HepG2 (cell line): ENCODE measurements around the gene CTNNBL1. TPM values are rescaled to one million over a fixed set of nuclear protein-coding genes. Genes with fewer than 3 reads are reported as not detected.

Experiments
- ATAC-seq: fragments of 200-7000 bp; cut with Tn5 transposase; 3 replicates; pipeline ENCODE4 v1.9.1; 2020; ENCODE audit warnings: mild to moderate bottlenecking, moderate library complexity
- BruUV-seq: library from RNA; stranded (reverse); fragments of 400-500 nt; replicated peaks from 2 replicates; lab custom pipeline; 2021; lab: Mats Ljungman, UMichigan
- CTCF ChIA-PET: fragments of 300-600 bp; formaldehyde crosslinking; extraction: SDS; loops from one replicate; lab custom pipeline; 2021; ENCODE audit warnings: low total read pairs, inconsistent platforms, low intra/inter-chr PET ratio; lab: Yijun Ruan, JAX
- POLR2A ChIA-PET: fragments of 350-600 bp; sonication (Branson Sonifier 250); formaldehyde crosslinking; loops from one replicate; lab custom pipeline; 2020; ENCODE audit warnings: antibody characterized with exemption, inconsistent platforms; lab: Yijun Ruan, JAX
- DNase-seq: peaks from one replicate; pipeline ENCODE4 v3.0.0-alpha.2; 2015; ENCODE audit warnings: low spot score
- FAIRE-seq: peaks from 3 replicates; lab custom pipeline; 2011; peaks lifted over from hg19 to GRCh38; lab: Jason Lieb, UNC
- H2AFZ ChIP-seq: one replicate; pipeline ENCODE4 v1.6.1; 2011; ENCODE audit warnings: low read length, inconsistent platforms
- H3K27ac ChIP-seq: fragments of 300-600 bp; 3 replicates; pipeline ENCODE4 v1.8.0; 2011; ENCODE audit warnings: mixed run types, mild to moderate bottlenecking, mixed read lengths, low read length, inconsistent platforms; ENCODE audit not compliant: insufficient read depth; ENCODE audit errors: extremely low read length
- H3K27me3 ChIP-seq, 2 experiments: fragments of 200-600 bp in 1 of 2; 2 replicates in 1 of 2; 3 replicates in 1 of 2; pipeline versions ENCODE4 v1.6.0 to v1.8.0; 2011; ENCODE audit warnings: low read length in 2 of 2, mild to moderate bottlenecking in 2 of 2, moderate library complexity in 2 of 2, inconsistent platforms in 1 of 2; ENCODE audit not compliant: insufficient read depth in 2 of 2, control insufficient read depth in 1 of 2
- H3K36me3 ChIP-seq, 2 experiments: fragments of 200-600 bp in 1 of 2; replicated peaks in 1 of 2; 2 replicates in 1 of 2; 3 replicates in 1 of 2; pipeline versions ENCODE4 v1.5.1 to v1.8.0; 2011; ENCODE audit warnings: low read length in 2 of 2, inconsistent platforms in 1 of 2; ENCODE audit not compliant: insufficient read depth in 2 of 2, control insufficient read depth in 1 of 2
- H3K4me1 ChIP-seq: 2 replicates; pipeline ENCODE4 v1.5.1; 2012; ENCODE audit warnings: low read length, inconsistent platforms; ENCODE audit not compliant: insufficient read depth
- H3K4me2 ChIP-seq: 2 replicates; pipeline ENCODE4 v1.6.0; 2011; ENCODE audit warnings: low read depth, low read length, inconsistent platforms
- H3K4me3 ChIP-seq, 3 experiments: fragments of 200-600 bp in 1 of 3; sonication (generic), shearing (Covaris generic) in 1 of 3; replicated peaks in 1 of 3; 2 replicates each; pipeline ENCODE4 v1.5.1; 2011 to 2016; ENCODE audit warnings: low read length in 3 of 3, inconsistent platforms in 2 of 3, low read depth in 2 of 3, mild to moderate bottlenecking in 2 of 3, control low read depth in 1 of 3, mixed read lengths in 1 of 3; ENCODE audit not compliant: insufficient read depth in 1 of 3
- H3K79me2 ChIP-seq: one replicate; pipeline ENCODE4 v1.6.1; 2011; ENCODE audit warnings: low read length, inconsistent platforms; ENCODE audit not compliant: insufficient read depth
- H3K9ac ChIP-seq: 2 replicates; pipeline ENCODE4 v1.6.0; 2011; ENCODE audit warnings: mild to moderate bottlenecking, low read depth, low read length, inconsistent platforms; ENCODE audit not compliant: insufficient read depth
- H3K9me3 ChIP-seq: 2 replicates; pipeline ENCODE4 v1.5.1; 2012; ENCODE audit warnings: mild to moderate bottlenecking, low read length
- H4K20me1 ChIP-seq: 2 replicates; pipeline ENCODE4 v1.6.0; 2011; ENCODE audit warnings: inconsistent platforms, mild to moderate bottlenecking, low read length, moderate library complexity; ENCODE audit not compliant: insufficient read depth
- ARNT ChIP-seq: fragments of 450-650 bp; IDR thresholded peaks from 2 replicates; pipeline ENCODE4 v1.6.1; 2017
- NFE2L2 ChIP-seq: fragments of 150-350 bp; IDR thresholded peaks from 2 replicates; pipeline ENCODE4 v1.6.1; 2014; ENCODE audit warnings: low read length
- RORA ChIP-seq: sonication (generic); formaldehyde crosslinking; IDR thresholded peaks from 2 replicates; pipeline ENCODE4 v1.5.0; 2020; ENCODE audit warnings: mild to moderate bottlenecking, missing genetic modification reagents, moderate library complexity
- ZNF253 ChIP-seq: sonication (generic); formaldehyde crosslinking; IDR thresholded peaks from 2 replicates; pipeline ENCODE4 v1.8.0; 2022; ENCODE audit warnings: mild to moderate bottlenecking, missing genetic modification reagents, borderline replicate concordance
- ZNF3 ChIP-seq: IDR thresholded peaks from 2 replicates; pipeline ENCODE4 v1.7.0; 2017; ENCODE audit warnings: inconsistent platforms
- WGBS: methylation state at CpG from one replicate; pipeline ENCODE4 v1.1.6; 2017; ENCODE audit warnings: low lambda C conversion rate; 5-methylcytosine and 5-hydroxymethylcytosine counted together
- in situ Hi-C: cut with HindIII; loops from 2 replicates; pipeline ENCODE4 v1.10.0; 2017; ENCODE audit warnings: low pct_unique_long_range_greater_than_20kb; ENCODE audit not compliant: extremely low pct_ligation_motif_present
- intact Hi-C: fragments of 100-400 bp; cut with micrococcal nuclease; formaldehyde crosslinking; loops from one replicate; pipeline ENCODE4 v1.10.0; 2022; ENCODE audit not compliant: unreplicated experiment
- polyA plus RNA-seq, 8 experiments: library from polyadenylated mRNA; depleted of rRNA in 3 of 8; stranded (reverse) in 7 of 8; unstranded in 1 of 8; fragments of >200 nt; fragmentation: Illumina TruSeq in 4 of 8; extraction: Trizol in 4 of 8; gene quantifications; 2 replicates each; pipeline versions ENCODE4 v1.2.1 to v1.2.3, GENCODE V29; 2011 to 2016; ENCODE audit warnings: low read depth in 4 of 8, missing spikeins in 1 of 8, mixed read lengths in 1 of 8; ENCODE audit not compliant: insufficient read depth in 1 of 8
- total RNA-seq, 5 experiments: library from RNA; depleted of rRNA; stranded (reverse); fragments of >200 nt; fragmentation: Illumina TruSeq; extraction: Trizol; gene quantifications; 2 replicates each; pipeline ENCODE4 v1.2.3, GENCODE V29; 2016; ENCODE audit warnings: low read depth in 1 of 5
- TF ChIP-seq, protein P1 (sequence below): IDR thresholded peaks from 2 replicates; pipeline ENCODE4 v1.6.1; 2016; ENCODE audit warnings: low read depth, missing genetic modification reagents, missing compliant biosample characterization

CTNNBL1 gene
- total and polyA plus RNA-seq, 2 of the 13 experiments (the other 11 are each of a cell fraction or from before 2014, with no cell fraction given), result 49.3 to 94.6 TPM

GRCh38 chr20:37699202-37699601 is 5.4 kb downstream of the CTNNBL1 start:
- H3K36me3 ChIP-seq, result peaks cover 0 to 4% of the 10 kb centered on the region in 2 experiments; a peak in 1 of 5 replicates
- CTCF ChIA-PET, result no interaction called here
- TF ChIP-seq, protein P1, sequence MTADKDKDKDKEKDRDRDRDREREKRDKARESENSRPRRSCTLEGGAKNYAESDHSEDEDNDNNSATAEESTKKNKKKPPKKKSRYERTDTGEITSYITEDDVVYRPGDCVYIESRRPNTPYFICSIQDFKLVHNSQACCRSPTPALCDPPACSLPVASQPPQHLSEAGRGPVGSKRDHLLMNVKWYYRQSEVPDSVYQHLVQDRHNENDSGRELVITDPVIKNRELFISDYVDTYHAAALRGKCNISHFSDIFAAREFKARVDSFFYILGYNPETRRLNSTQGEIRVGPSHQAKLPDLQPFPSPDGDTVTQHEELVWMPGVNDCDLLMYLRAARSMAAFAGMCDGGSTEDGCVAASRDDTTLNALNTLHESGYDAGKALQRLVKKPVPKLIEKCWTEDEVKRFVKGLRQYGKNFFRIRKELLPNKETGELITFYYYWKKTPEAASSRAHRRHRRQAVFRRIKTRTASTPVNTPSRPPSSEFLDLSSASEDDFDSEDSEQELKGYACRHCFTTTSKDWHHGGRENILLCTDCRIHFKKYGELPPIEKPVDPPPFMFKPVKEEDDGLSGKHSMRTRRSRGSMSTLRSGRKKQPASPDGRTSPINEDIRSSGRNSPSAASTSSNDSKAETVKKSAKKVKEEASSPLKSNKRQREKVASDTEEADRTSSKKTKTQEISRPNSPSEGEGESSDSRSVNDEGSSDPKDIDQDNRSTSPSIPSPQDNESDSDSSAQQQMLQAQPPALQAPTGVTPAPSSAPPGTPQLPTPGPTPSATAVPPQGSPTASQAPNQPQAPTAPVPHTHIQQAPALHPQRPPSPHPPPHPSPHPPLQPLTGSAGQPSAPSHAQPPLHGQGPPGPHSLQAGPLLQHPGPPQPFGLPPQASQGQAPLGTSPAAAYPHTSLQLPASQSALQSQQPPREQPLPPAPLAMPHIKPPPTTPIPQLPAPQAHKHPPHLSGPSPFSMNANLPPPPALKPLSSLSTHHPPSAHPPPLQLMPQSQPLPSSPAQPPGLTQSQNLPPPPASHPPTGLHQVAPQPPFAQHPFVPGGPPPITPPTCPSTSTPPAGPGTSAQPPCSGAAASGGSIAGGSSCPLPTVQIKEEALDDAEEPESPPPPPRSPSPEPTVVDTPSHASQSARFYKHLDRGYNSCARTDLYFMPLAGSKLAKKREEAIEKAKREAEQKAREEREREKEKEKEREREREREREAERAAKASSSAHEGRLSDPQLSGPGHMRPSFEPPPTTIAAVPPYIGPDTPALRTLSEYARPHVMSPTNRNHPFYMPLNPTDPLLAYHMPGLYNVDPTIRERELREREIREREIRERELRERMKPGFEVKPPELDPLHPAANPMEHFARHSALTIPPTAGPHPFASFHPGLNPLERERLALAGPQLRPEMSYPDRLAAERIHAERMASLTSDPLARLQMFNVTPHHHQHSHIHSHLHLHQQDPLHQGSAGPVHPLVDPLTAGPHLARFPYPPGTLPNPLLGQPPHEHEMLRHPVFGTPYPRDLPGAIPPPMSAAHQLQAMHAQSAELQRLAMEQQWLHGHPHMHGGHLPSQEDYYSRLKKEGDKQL, result no peak
- TF ChIP-seq NFE2L2 (no peak), RORA (CRISPR knock-in tag) (no peak), ZNF3 (CRISPR knock-in tag) (no peak), ZNF253 (no peak), ARNT (no peak)
- TF ChIP-seq, all 625 proteins: peak for 0
- Histone ChIP-seq H3K4me1 (peaks cover 29% of the 10 kb centered on the region), H3K4me2 (no peak overlapping the region), H3K79me2 (peaks cover 79% of the 10 kb centered on the region), H3K9ac (no peak overlapping the region), H3K9me3 (no peaks in the 10 kb centered on the region), H3K27ac (no peak overlapping the region), H3K27me3 (no peaks in the 10 kb centered on the region; a peak in 1 of 5 replicates), H4K20me1 (0 out of 2 replicates have a peak, but pooled peaks cover 8% of the 10 kb centered on the region), H2AFZ (no peak overlapping the region), H3K4me3 (no peak overlapping the region)
- DNase-seq (no peak), FAIRE-seq (no peak), ATAC-seq (no peak)
- 94% methylated on average over 2 of the region's 2 CpGs for WGBS
- POLR2A ChIA-PET, result interaction anchor here (0.6 kb wide), 1 partner anchor 185 kb away, joined by 3 read pairs; no protein-coding TSS in a partner anchor
- in situ Hi-C loops (no loop called here), intact Hi-C loops (no loop called here)
- no TSS peak for BruUV-seq
